ENCODE results near the gene UBE2J1.

- TF ChIP-seq CTCF (conservative IDR thresholded peaks at IDR 0.05; ENCODE audit: low read depth, low read length) (no peak), EZH2phosphoT487 (IDR thresholded peaks at IDR 0.05; ENCODE audit: borderline replicate concordance, low read length) (no peak), EZH2 (IDR thresholded peaks at IDR 0.05; ENCODE audit: low read length, unreplicated experiment) (no peak)
Observed at GRCh38 chr6:89360415-89360999, 8.0 kb upstream of the UBE2J1 start.
